Measurements from ENCODE around the gene MTFR1L.

- TF ChIP-seq CTCF (IDR thresholded peaks at IDR 0.05; ENCODE audit: low read length) (no peak), EZH2 (IDR thresholded peaks at IDR 0.05; ENCODE audit: borderline replicate concordance, low read length) (no peak)
These were observed 12.0 kb upstream of the MTFR1L start for GRCh38 chr1:25807480-25808390.
